Subcutaneous preadipocyte (primary cell): ENCODE data around the gene OR10H2. TPM values are rescaled to one million over a fixed set of nuclear protein-coding genes. Genes with fewer than 3 reads are reported as not detected.

Source experiments
- total RNA-seq: library from RNA; depleted of rRNA; stranded (reverse); fragments of >200 nt; gene quantifications from 2 replicates; pipeline ENCODE4 v1.2.3, GENCODE V29; 2012

OR10H2 gene, protein sequence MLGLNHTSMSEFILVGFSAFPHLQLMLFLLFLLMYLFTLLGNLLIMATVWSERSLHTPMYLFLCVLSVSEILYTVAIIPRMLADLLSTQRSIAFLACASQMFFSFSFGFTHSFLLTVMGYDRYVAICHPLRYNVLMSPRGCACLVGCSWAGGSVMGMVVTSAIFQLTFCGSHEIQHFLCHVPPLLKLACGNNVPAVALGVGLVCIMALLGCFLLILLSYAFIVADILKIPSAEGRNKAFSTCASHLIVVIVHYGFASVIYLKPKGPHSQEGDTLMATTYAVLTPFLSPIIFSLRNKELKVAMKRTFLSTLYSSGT
- not detected in 2 replicates for total RNA-seq

DNA sequence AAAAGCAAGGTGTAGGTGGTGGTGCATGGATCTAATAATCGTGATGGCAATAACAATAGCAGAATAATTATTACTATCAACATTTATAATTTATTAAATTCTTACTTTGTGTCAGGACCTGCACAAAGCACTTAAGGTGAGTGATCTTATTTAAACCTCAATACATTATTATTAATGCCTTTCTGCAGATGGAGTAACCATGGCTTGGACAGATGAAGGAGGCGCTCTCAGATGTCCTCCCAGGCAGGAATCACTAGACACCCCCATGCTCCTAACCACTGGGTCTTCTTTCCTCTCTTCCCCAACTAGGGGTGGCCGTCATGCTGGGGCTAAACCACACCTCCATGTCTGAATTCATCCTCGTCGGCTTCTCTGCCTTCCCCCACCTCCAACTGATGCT, at the start of gene OR10H2:
Gene OR10H2 (plus strand): TSS at position 301 of the 400 bp plus-strand sequence. CDS start 20 bp downstream, at position 321.

DNA sequence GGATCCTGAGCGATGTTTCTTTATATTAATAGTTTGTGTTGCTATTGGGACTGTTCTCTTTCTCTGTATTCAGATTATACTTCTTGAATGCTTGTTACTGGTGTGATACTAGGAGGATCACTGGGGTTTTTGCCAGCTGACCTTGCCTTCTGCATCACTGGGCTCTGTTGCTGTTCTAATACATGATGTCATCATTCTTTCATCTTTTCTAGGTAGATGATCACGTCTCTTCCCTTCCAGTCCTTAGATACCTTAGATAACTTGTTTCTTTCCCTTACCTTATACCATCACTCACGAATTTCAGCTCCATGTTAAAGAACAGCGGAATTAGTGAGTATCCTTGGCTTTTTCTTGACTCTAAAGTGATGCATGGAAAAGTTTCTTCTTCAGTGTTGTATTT, 9.9 kb downstream of the OR10H2 start, which contains the start of gene OR10H3:
Gene OR10H3 (plus strand): TSS at position 264 of the 400 bp plus-strand sequence. CDS start 3,408 bp downstream, outside the sequence.

Other genes with a start within 250 kb of the OR10H2 start
- gene PGLYRP2, start 248.5 kb upstream of the OR10H2 start, total RNA-seq: not detected in 2 replicates
- not detected in 2 replicates for gene CYP4F22, start 219.5 kb upstream of the OR10H2 start, total RNA-seq
- gene CYP4F8, start 112.8 kb upstream of the OR10H2 start, total RNA-seq: not detected in 2 replicates
- gene CYP4F3, start 87.1 kb upstream of the OR10H2 start, total RNA-seq: not detected in 2 replicates
- 0.39 and 2.6 TPM in 2 replicates for gene CYP4F12, start 54.9 kb upstream of the OR10H2 start, total RNA-seq
- not detected in 2 replicates for gene OR10H3, start 10.0 kb downstream of the OR10H2 start, total RNA-seq
- not detected in 2 replicates for gene OR10H5, start 59.6 kb downstream of the OR10H2 start, total RNA-seq
- gene OR10H1, start 87.6 kb downstream of the OR10H2 start, total RNA-seq: not detected in 2 replicates
- not detected in 2 replicates for gene CYP4F2, start 170.1 kb downstream of the OR10H2 start, total RNA-seq
- gene CYP4F11, start 206.5 kb downstream of the OR10H2 start, total RNA-seq: not detected in 2 replicates
- not detected in 2 replicates for gene OR10H4, start 221.0 kb downstream of the OR10H2 start, total RNA-seq